GM18517 (cell line): ENCODE measurements around the gene MPP3.
"Not testable (repeated sequence)": the region's sequence is repeated elsewhere in the genome, so short reads cannot be mapped to it uniquely, and the experiment has no call there.

ENCODE experiments used
- ATAC-seq: cut with Tn5 transposase; IDR thresholded peaks from one replicate; pipeline ENCODE4 v1.9.1; 2021; ENCODE audit warnings: mild to moderate bottlenecking, moderate library complexity; ENCODE audit not compliant: unreplicated experiment

Gene MPP3

GRCh38 chr17:43861960-43862359 is 29.0 kb upstream of the MPP3 start:
- no peak for ATAC-seq

GRCh38 chr17:43860927-43861622 is 28.1 kb upstream of the MPP3 start:
- no peak for ATAC-seq

- no peak for ATAC-seq
These were observed 27.3 kb upstream of the MPP3 start for GRCh38 chr17:43860077-43860725.

- ATAC-seq: no peak
These were observed 25.1 kb upstream of the MPP3 start for GRCh38 chr17:43857957-43858600.

- ATAC-seq: no peak
These were observed 24.2 kb upstream of the MPP3 start for GRCh38 chr17:43857141-43857540.

- ATAC-seq: no peak
These were observed 23.2 kb upstream of the MPP3 start for GRCh38 chr17:43856141-43856540.

- no peak for ATAC-seq
These were observed 22.1 kb upstream of the MPP3 start for GRCh38 chr17:43855061-43855460.

GRCh38 chr17:43854498-43854897 is 21.6 kb upstream of the MPP3 start:
- ATAC-seq: no peak

- no peak for ATAC-seq
These were observed 20.6 kb upstream of the MPP3 start for GRCh38 chr17:43853546-43853945.

GRCh38 chr17:43852571-43852970 is 19.6 kb upstream of the MPP3 start:
- no peak for ATAC-seq

GRCh38 chr17:43849116-43849515 is 16.2 kb upstream of the MPP3 start:
- no peak for ATAC-seq

GRCh38 chr17:43848601-43849000 is 15.7 kb upstream of the MPP3 start:
- ATAC-seq: no peak

GRCh38 chr17:43846963-43847371 is 14.0 kb upstream of the MPP3 start, which contains the start of gene CD300LG:
TSS of gene CD300LG (plus strand) at chr17:43847176. CDS start at chr17:43847217, 41 bp downstream.
- ATAC-seq: no peak

- no peak for ATAC-seq
These were observed 13.3 kb upstream of the MPP3 start for GRCh38 chr17:43846221-43846712.

- ATAC-seq: no peak
These were observed 12.8 kb upstream of the MPP3 start for GRCh38 chr17:43845766-43846165.

GRCh38 chr17:43844241-43844640 is 11.3 kb upstream of the MPP3 start:
- no peak for ATAC-seq

- ATAC-seq: no peak
These were observed 10.0 kb upstream of the MPP3 start for GRCh38 chr17:43842975-43843325.

GRCh38 chr17:43842091-43842974 is 9.4 kb upstream of the MPP3 start:
- not testable (repeated sequence) for ATAC-seq

GRCh38 chr17:43841282-43841681 is 8.3 kb upstream of the MPP3 start:
- ATAC-seq: no peak

- ATAC-seq: no peak
These were observed 7.9 kb upstream of the MPP3 start for GRCh38 chr17:43840814-43841213.

- ATAC-seq: no peak
These were observed 6.7 kb upstream of the MPP3 start for GRCh38 chr17:43839670-43840108.
